Naive thymus-derived CD4-positive, alpha-beta T cell (primary cell): Measurements from ENCODE around the gene GIGYF2. TPM values are rescaled to one million over a fixed set of nuclear protein-coding genes. Genes with fewer than 3 reads are reported as not detected.

Source experiments
- ATAC-seq: fragments of 150-1000 bp; cut with Tn5 transposase; 2 replicates; pipeline ENCODE4 v1.10.0; 2021; ENCODE audit warnings: mild to moderate bottlenecking, moderate library complexity
- CTCF ChIA-PET: fragments of 350-600 bp; sonication (Branson Sonifier 250); formaldehyde crosslinking; loops from one replicate; lab custom pipeline; 2021; ENCODE audit warnings: antibody characterized with exemption; lab: Charles Lee
- POLR2A ChIA-PET: fragments of 350-600 bp; sonication (Branson Sonifier 250); formaldehyde crosslinking; loops from one replicate; lab custom pipeline; 2021; ENCODE audit warnings: antibody characterized with exemption, inconsistent platforms; lab: Charles Lee
- DNase-seq, 9 donors: peaks; one replicate each; pipeline versions ENCODE4 v3.0.0 to v3.0.0-alpha.2; 2020 to 2022; ENCODE audit warnings: mixed read lengths in 1 of 9
- H3K27ac ChIP-seq: one replicate; pipeline ENCODE4 v1.7.0; 2013; ENCODE audit warnings: mild to moderate bottlenecking, low read depth, low read length, moderate library complexity
- H3K27me3 ChIP-seq, 2 donors: one replicate each; pipeline ENCODE4 v1.7.0; 2013; ENCODE audit warnings: low read length in 2 of 2, mild to moderate bottlenecking in 2 of 2, moderate library complexity in 2 of 2; ENCODE audit not compliant: control insufficient read depth in 2 of 2, insufficient read depth in 2 of 2
- H3K36me3 ChIP-seq, 3 experiments: 1 replicate in 2 of 3; 2 replicates in 1 of 3; pipeline ENCODE4 v1.7.0; 2013; ENCODE audit warnings: low read length in 3 of 3, mild to moderate bottlenecking in 3 of 3, moderate library complexity in 1 of 3; ENCODE audit not compliant: insufficient read depth in 3 of 3, control insufficient read depth in 2 of 3
- H3K4me1 ChIP-seq, 2 donors: one replicate each; pipeline ENCODE4 v1.7.0; 2013; ENCODE audit warnings: low read length in 2 of 2, mild to moderate bottlenecking in 2 of 2, moderate library complexity in 1 of 2; ENCODE audit not compliant: control insufficient read depth in 2 of 2, insufficient read depth in 2 of 2
- H3K4me3 ChIP-seq: 2 replicates; pipeline ENCODE4 v1.7.0; 2013; ENCODE audit warnings: mild to moderate bottlenecking, low read length
- H3K9me3 ChIP-seq, 3 experiments: 1 replicate in 2 of 3; 2 replicates in 1 of 3; pipeline ENCODE4 v1.7.0; 2013; ENCODE audit warnings: low read length in 3 of 3; ENCODE audit not compliant: control insufficient read depth in 2 of 3
- H3K27ac Mint-ChIP-seq, 9 donors: one replicate each; pipeline ENCODE4 v1.8.0; 2020 to 2022; ENCODE audit warnings: mixed read lengths in 9 of 9, mild to moderate bottlenecking in 8 of 9, moderate library complexity in 5 of 9, inconsistent platforms in 2 of 9
- H3K27me3 Mint-ChIP-seq, 5 donors: one replicate each; pipeline ENCODE4 v1.8.0; 2021 to 2022; ENCODE audit warnings: mixed read lengths in 5 of 5, mild to moderate bottlenecking in 1 of 5
- H3K36me3 Mint-ChIP-seq, 5 donors: one replicate each; pipeline ENCODE4 v1.8.0; 2020 to 2022; ENCODE audit warnings: mixed read lengths in 5 of 5, mild to moderate bottlenecking in 3 of 5, inconsistent platforms in 1 of 5
- H3K4me1 Mint-ChIP-seq, 7 donors: one replicate each; pipeline ENCODE4 v1.8.0; 2020 to 2022; ENCODE audit warnings: mixed read lengths in 7 of 7, mild to moderate bottlenecking in 3 of 7, inconsistent platforms in 1 of 7
- H3K4me3 Mint-ChIP-seq, 10 donors: one replicate each; pipeline ENCODE4 v1.8.0; 2020 to 2022; ENCODE audit warnings: mild to moderate bottlenecking in 10 of 10, mixed read lengths in 10 of 10, moderate library complexity in 6 of 10, inconsistent platforms in 2 of 10
- H3K9me3 Mint-ChIP-seq, 11 donors: one replicate each; pipeline ENCODE4 v1.8.0; 2020 to 2022; ENCODE audit warnings: mixed read lengths in 11 of 11, mild to moderate bottlenecking in 4 of 11, inconsistent platforms in 1 of 11, moderate library complexity in 1 of 11
- intact Hi-C, 2 donors: fragments of 100-400 bp; cut with micrococcal nuclease; formaldehyde crosslinking; loops; one replicate each; pipeline ENCODE4 v1.15.1; 2023
- polyA plus RNA-seq, 2 donors: library from polyadenylated mRNA; unstranded; fragments of 300-500 nt; fragmentation: Illumina TruSeq; gene quantifications; one replicate each; pipeline ENCODE4 v1.2.3, GENCODE V29; 2021
- total RNA-seq, 6 experiments: library from RNA in 5 of 6; stranded (reverse) in 5 of 6; gene quantifications; 1 replicate in 5 of 6; 2 replicates in 1 of 6; pipeline ENCODE4 v1.2.3 and lab custom pipeline; 2021 to 2026

Gene GIGYF2
- total and polyA plus RNA-seq, 7 experiments from 2014 or later = 25.3 to 82.8 (median 72.3) TPM

GRCh38 chr2:232870766-232871371, 173.7 kb downstream of the GIGYF2 start:
- POLR2A ChIA-PET = no interaction called here

GRCh38 chr2:232871418-232871834, 174.3 kb downstream of the GIGYF2 start:
- no peak overlapping the region for H3K27ac ChIP-seq
- H3K4me3 ChIP-seq = no peak overlapping the region
- H3K9me3 ChIP-seq = no peaks in the 10 kb centered on the region
- no peaks in the 10 kb centered on the region for H3K27me3 ChIP-seq
- H3K27me3 Mint-ChIP-seq = peaks cover 8 to 19% (median 13%) of the 10 kb centered on the region in 5 donors
- intact Hi-C loops = no loop called here
- no peaks in the 10 kb centered on the region for H3K9me3 Mint-ChIP-seq
- H3K4me3 Mint-ChIP-seq = no peak overlapping the region
- ChIA-PET CTCF (no interaction called here), POLR2A (no interaction called here)
- no peaks in the 10 kb centered on the region for H3K36me3 ChIP-seq
- ATAC-seq (no peak), DNase-seq (peak in 1 of 9 donors; percentile 15)
- peaks cover 0 to 10% (median 5%) of the 10 kb centered on the region in 7 donors for H3K4me1 Mint-ChIP-seq
- H3K36me3 Mint-ChIP-seq = peaks cover 0 to 4% (median 0%) of the 10 kb centered on the region in 5 donors
- no peak overlapping the region for H3K27ac Mint-ChIP-seq
- no peaks in the 10 kb centered on the region for H3K4me1 ChIP-seq

More at GRCh38 chr2:232870766-232871371, 173.7 kb downstream of the GIGYF2 start:
- Histone ChIP-seq H3K27ac (no peak overlapping the region), H3K27me3 (no peaks in the 10 kb centered on the region), H3K4me1 (no peaks in the 10 kb centered on the region), H3K36me3 (no peaks in the 10 kb centered on the region), H3K4me3 (no peak overlapping the region), H3K9me3 (no peaks in the 10 kb centered on the region)
- intact Hi-C loops = no loop called here
- H3K36me3 Mint-ChIP-seq = peaks cover 0 to 4% (median 0%) of the 10 kb centered on the region in 5 donors
- DNase-seq (peak in 1 of 9 donors; percentile 12), ATAC-seq (no peak)
- CTCF ChIA-PET = no interaction called here
- no peak overlapping the region for H3K4me3 Mint-ChIP-seq
- peaks cover 0 to 10% (median 5%) of the 10 kb centered on the region in 7 donors for H3K4me1 Mint-ChIP-seq
- no peaks in the 10 kb centered on the region for H3K9me3 Mint-ChIP-seq
- no peak overlapping the region for H3K27ac Mint-ChIP-seq
- peaks cover 8 to 19% (median 13%) of the 10 kb centered on the region in 5 donors for H3K27me3 Mint-ChIP-seq

GRCh38 chr2:232871835-232872736, 175.0 kb downstream of the GIGYF2 start:
- no peak overlapping the region for H3K27ac ChIP-seq
- H3K9me3 Mint-ChIP-seq = no peaks in the 10 kb centered on the region
- intact Hi-C loops = no loop called here
- H3K36me3 Mint-ChIP-seq = peaks cover 0 to 4% (median 0%) of the 10 kb centered on the region in 5 donors
- peaks cover 8 to 19% (median 13%) of the 10 kb centered on the region in 5 donors for H3K27me3 Mint-ChIP-seq
- H3K27me3 ChIP-seq = no peaks in the 10 kb centered on the region
- H3K4me1 Mint-ChIP-seq = peaks cover 0 to 10% (median 5%) of the 10 kb centered on the region in 7 donors
- peak in 1 of 9 donors; percentile 20 for DNase-seq
- H3K4me1 ChIP-seq = no peaks in the 10 kb centered on the region
- ChIA-PET POLR2A (no interaction called here), CTCF (no interaction called here)
- no peaks in the 10 kb centered on the region for H3K36me3 ChIP-seq
- H3K9me3 ChIP-seq = no peaks in the 10 kb centered on the region
- ATAC-seq = no peak
- no peak overlapping the region for H3K27ac Mint-ChIP-seq
- H3K4me3 Mint-ChIP-seq = no peak overlapping the region
- H3K4me3 ChIP-seq = no peak overlapping the region

GRCh38 chr2:232872826-232873225, 175.7 kb downstream of the GIGYF2 start:
- CTCF ChIA-PET = no interaction called here
- intact Hi-C loops = no loop called here
- H3K27ac Mint-ChIP-seq = no peak overlapping the region
- ATAC-seq = no peak
- no peak overlapping the region for H3K27ac ChIP-seq
- H3K4me3 ChIP-seq = no peak overlapping the region
- POLR2A ChIA-PET = no interaction called here
- H3K36me3 Mint-ChIP-seq = peaks cover 0 to 4% (median 0%) of the 10 kb centered on the region in 5 donors
- peaks cover 8 to 23% (median 16%) of the 10 kb centered on the region in 5 donors for H3K27me3 Mint-ChIP-seq
- no peak for DNase-seq
- H3K27me3 ChIP-seq = no peaks in the 10 kb centered on the region
- H3K9me3 Mint-ChIP-seq = no peaks in the 10 kb centered on the region
- H3K4me1 Mint-ChIP-seq = peaks cover 0 to 10% (median 5%) of the 10 kb centered on the region in 7 donors
- H3K4me3 Mint-ChIP-seq = no peak overlapping the region
- H3K9me3 ChIP-seq = no peaks in the 10 kb centered on the region
- H3K36me3 ChIP-seq = no peaks in the 10 kb centered on the region
- H3K4me1 ChIP-seq = no peaks in the 10 kb centered on the region

- H3K4me1 ChIP-seq = no peaks in the 10 kb centered on the region
- H3K27ac ChIP-seq = no peak overlapping the region
- Mint-ChIP-seq H3K9me3 (no peaks in the 10 kb centered on the region), H3K27me3 (peaks cover 8 to 28% (median 16%) of the 10 kb centered on the region in 5 donors), H3K4me1 (peaks cover 0 to 12% (median 5%) of the 10 kb centered on the region in 7 donors), H3K27ac (no peak overlapping the region), H3K4me3 (no peak overlapping the region), H3K36me3 (peaks cover 0 to 3% (median 0%) of the 10 kb centered on the region in 5 donors)
- intact Hi-C loops = no loop called here
- POLR2A ChIA-PET = no interaction called here
- CTCF ChIA-PET = no interaction called here
- no peaks in the 10 kb centered on the region for H3K9me3 ChIP-seq
- no peak for DNase-seq
- no peak for ATAC-seq
- no peaks in the 10 kb centered on the region for H3K27me3 ChIP-seq
- no peak overlapping the region for H3K4me3 ChIP-seq
- H3K36me3 ChIP-seq = no peaks in the 10 kb centered on the region
Measured at GRCh38 chr2:232873292-232873908, 176.3 kb downstream of the GIGYF2 start.

GRCh38 chr2:232873909-232874641, 176.9 kb downstream of the GIGYF2 start:
- no peak overlapping the region for H3K4me3 ChIP-seq
- peaks cover 0 to 10% (median 5%) of the 10 kb centered on the region in 7 donors for H3K4me1 Mint-ChIP-seq
- intact Hi-C loops = no loop called here
- DNase-seq = no peak
- no peaks in the 10 kb centered on the region for H3K27me3 ChIP-seq
- no peaks in the 10 kb centered on the region for H3K9me3 Mint-ChIP-seq
- H3K36me3 ChIP-seq = no peaks in the 10 kb centered on the region
- H3K4me3 Mint-ChIP-seq = no peak overlapping the region
- ATAC-seq = peak; percentile 36
- no peaks in the 10 kb centered on the region for H3K36me3 Mint-ChIP-seq
- H3K27ac Mint-ChIP-seq = no peak overlapping the region
- CTCF ChIA-PET = no interaction called here
- H3K4me1 ChIP-seq = no peaks in the 10 kb centered on the region
- POLR2A ChIA-PET = interaction anchor here (1.2 kb wide), 1 partner anchor 8 kb away, joined by 3 read pairs; no protein-coding TSS in a partner anchor
- H3K27ac ChIP-seq = no peak overlapping the region
- H3K9me3 ChIP-seq = no peaks in the 10 kb centered on the region
- peaks cover 8 to 30% (median 16%) of the 10 kb centered on the region in 5 donors for H3K27me3 Mint-ChIP-seq
